OCI-LY7 (cell line): Measurements from ENCODE around the gene CD8B. TPM values are rescaled to one million over a fixed set of nuclear protein-coding genes. Genes with fewer than 3 reads are reported as not detected.

Experiments
- BruUV-seq: library from RNA; stranded (reverse); fragments of 400-500 nt; replicated peaks from 2 replicates; lab custom pipeline; 2021; lab: Mats Ljungman, UMichigan
- CTCF ChIA-PET: fragments of 300-600 bp; sonication (Branson Sonifier 250); formaldehyde crosslinking; loops from one replicate; lab custom pipeline; 2022; ENCODE audit warnings: antibody characterized with exemption; ENCODE audit not compliant: unreplicated experiment; lab: Charles Lee
- POLR2A ChIA-PET: fragments of 300-600 bp; sonication (Branson Sonifier 250); formaldehyde crosslinking; loops from one replicate; lab custom pipeline; 2022; ENCODE audit warnings: antibody characterized with exemption; lab: Charles Lee
- DNase-seq: peaks from one replicate; pipeline ENCODE4 v3.0.0-alpha.2; 2015; ENCODE audit warnings: low spot score
- H2AFZ ChIP-seq: fragments of 200-600 bp; sonication (generic), shearing (Covaris generic); 2 replicates; pipeline ENCODE4 v1.6.1; 2014; ENCODE audit warnings: mild to moderate bottlenecking, antibody characterized with exemption, low read length, moderate library complexity
- H3K27ac ChIP-seq: fragments of 200-600 bp; sonication (generic); 2 replicates; pipeline ENCODE4 v1.5.1; 2014; ENCODE audit warnings: mixed run types, low read depth, mild to moderate bottlenecking, moderate library complexity, low read length, inconsistent platforms; ENCODE audit not compliant: poor library complexity, severe bottlenecking
- H3K36me3 ChIP-seq: fragments of 200-600 bp; sonication (generic); 2 replicates; pipeline ENCODE4 v1.6.1; 2014; ENCODE audit warnings: mild to moderate bottlenecking, antibody characterized with exemption, low read length, moderate library complexity, mixed read lengths; ENCODE audit not compliant: insufficient read depth
- H3K4me1 ChIP-seq: fragments of 200-600 bp; sonication (generic); 2 replicates; pipeline ENCODE4 v1.5.1; 2014; ENCODE audit warnings: mild to moderate bottlenecking, low read length; ENCODE audit not compliant: insufficient read depth, poor library complexity, severe bottlenecking
- H3K4me2 ChIP-seq: fragments of 200-600 bp; sonication (generic); 2 replicates; pipeline ENCODE4 v1.6.1; 2014; ENCODE audit warnings: mild to moderate bottlenecking, low read length
- H3K4me3 ChIP-seq: fragments of 200-600 bp; sonication (generic); 2 replicates; pipeline ENCODE4 v1.5.1; 2014; ENCODE audit warnings: mild to moderate bottlenecking, low read depth, low read length; ENCODE audit not compliant: poor library complexity, severe bottlenecking
- H3K79me2 ChIP-seq: fragments of 200-600 bp; sonication (generic); 2 replicates; pipeline ENCODE4 v1.6.1; 2016; ENCODE audit warnings: low read depth, mild to moderate bottlenecking, low read length, moderate library complexity, mixed read lengths; ENCODE audit not compliant: insufficient read depth
- H3K9me2 ChIP-seq: fragments of 200-600 bp; sonication (generic); 2 replicates; pipeline ENCODE4 v1.6.1; 2016; ENCODE audit warnings: mild to moderate bottlenecking, low read length, mixed read lengths; ENCODE audit not compliant: insufficient read depth
- H3K9me3 ChIP-seq: fragments of 200-600 bp; sonication (generic); 2 replicates; pipeline ENCODE4 v1.6.1; 2014; ENCODE audit warnings: mild to moderate bottlenecking, mixed run types, low read length, mixed read lengths
- H4K20me1 ChIP-seq: fragments of 200-600 bp; sonication (generic); 2 replicates; pipeline ENCODE4 v1.6.1; 2014; ENCODE audit warnings: mild to moderate bottlenecking, antibody characterized with exemption, low read length, moderate library complexity, mixed read lengths; ENCODE audit not compliant: insufficient read depth
- CTCF ChIP-seq: fragments of 200-600 bp; sonication (generic); conservative IDR thresholded peaks from 2 replicates; pipeline ENCODE4 v1.5.1; 2014; ENCODE audit warnings: mild to moderate bottlenecking, antibody characterized with exemption, low read length, moderate library complexity, mixed read lengths
- EZH2phosphoT487 ChIP-seq: fragments of 200-600 bp; sonication (generic); IDR thresholded peaks from 2 replicates; pipeline ENCODE4 v1.6.1; 2018; ENCODE audit warnings: low read depth, borderline replicate concordance, mild to moderate bottlenecking, mixed run types, antibody characterized with exemption, low read length, moderate library complexity, mixed read lengths
- intact Hi-C: fragments of 100-400 bp; cut with micrococcal nuclease; formaldehyde crosslinking; loops from one replicate; pipeline ENCODE4 v1.10.0; 2022; ENCODE audit not compliant: unreplicated experiment
- total RNA-seq, 2 experiments: library from RNA; depleted of rRNA in 1 of 2; stranded (reverse); fragments of >200 nt in 1 of 2; shearing (Covaris generic) in 1 of 2; gene quantifications; 2 replicates each; pipeline ENCODE4 v1.2.3, GENCODE V29; 2014 to 2022

The CD8B gene
- total RNA-seq, 2 experiments from 2014 or later = not detected

DNA sequence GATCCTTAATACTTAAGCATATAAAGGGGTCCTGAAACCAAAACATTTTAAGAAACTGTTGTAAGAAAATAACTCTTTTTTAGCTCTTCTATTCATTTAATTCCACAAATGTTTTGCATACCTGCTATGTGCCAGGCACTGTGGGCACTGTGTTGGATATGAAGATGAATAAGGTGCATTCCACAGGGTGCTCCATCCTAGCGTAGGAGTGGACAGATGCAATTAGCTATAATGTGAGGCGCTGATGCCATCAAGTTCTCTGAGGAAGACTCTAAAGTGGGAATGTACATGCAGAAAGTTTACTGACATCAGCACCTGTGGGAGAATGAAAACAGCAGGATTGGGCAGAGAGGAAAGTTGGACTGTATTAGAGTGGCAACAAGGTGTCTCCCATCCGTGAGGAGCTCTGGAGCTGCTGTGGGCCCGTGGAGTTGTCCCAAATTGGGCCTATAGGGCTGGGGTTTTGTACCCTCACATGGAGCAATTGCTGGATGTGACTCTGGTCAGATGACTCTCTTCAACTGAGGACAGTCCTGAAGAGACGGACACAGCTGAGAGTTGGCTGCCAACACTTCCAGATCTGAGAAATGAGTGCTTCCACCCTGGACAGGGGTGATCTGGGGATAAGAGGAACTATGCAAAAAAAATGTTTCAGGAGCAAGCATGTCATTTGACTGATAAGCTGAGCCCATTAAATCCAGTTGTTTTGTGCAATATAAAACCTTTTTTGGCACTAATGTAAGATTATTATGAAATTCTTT, 93.3 kb downstream of the CD8B start:
- no peak for DNase-seq
- no peaks in the 10 kb centered on the region for H3K79me2 ChIP-seq
- peaks cover 74% of the 10 kb centered on the region for H3K36me3 ChIP-seq
- BruUV-seq = no TSS peak
- H3K4me2 ChIP-seq = no peak overlapping the region
- H3K9me2 ChIP-seq = no peaks in the 10 kb centered on the region
- ChIA-PET POLR2A (interaction anchor here (0.6 to 1.0 kb wide), 3 partner anchors 8 to 60 kb away, joined by 3 read pairs; no protein-coding TSS in a partner anchor), CTCF (no interaction called here)
- H3K4me3 ChIP-seq = no peak overlapping the region
- H3K27ac ChIP-seq = no peak overlapping the region
- H4K20me1 ChIP-seq = no peaks in the 10 kb centered on the region
- no peaks in the 10 kb centered on the region for H3K9me3 ChIP-seq
- H3K4me1 ChIP-seq = peaks cover 6% of the 10 kb centered on the region
- no peak overlapping the region for H2AFZ ChIP-seq
- intact Hi-C loops = no loop called here
- TF ChIP-seq CTCF (no peak), EZH2phosphoT487 (no peak)

Other genes starting within 250 kb of the CD8B start
- 11.8 and 12.9 TPM in 2 replicates for gene RNF103, start 238.0 kb downstream of the CD8B start, total RNA-seq (2014; rRNA removed; shearing (Covaris generic))
- gene RNF103, start 238.0 kb downstream of the CD8B start, total RNA-seq (2022) = 17.2 and 18.4 TPM in 2 replicates
- gene RMND5A, start 141.6 kb downstream of the CD8B start, total RNA-seq (2014; rRNA removed; shearing (Covaris generic)) = 55.2 and 60.6 TPM in 2 replicates
- gene RMND5A, start 141.6 kb downstream of the CD8B start, total RNA-seq (2022) = 62.7 and 73.7 TPM in 2 replicates
- gene CD8A, start 71.0 kb downstream of the CD8B start, total RNA-seq (2014; rRNA removed; shearing (Covaris generic)) = not detected in 2 replicates
- not detected in 2 replicates for gene CD8A, start 71.0 kb downstream of the CD8B start, total RNA-seq (2022)
- 0.13 and 0.49 TPM in 2 replicates for gene RGPD1, start 80.2 kb upstream of the CD8B start, total RNA-seq (2014; rRNA removed; shearing (Covaris generic))
- 0.67 and 0.70 TPM in 2 replicates for gene RGPD1, start 80.2 kb upstream of the CD8B start, total RNA-seq (2022)
- gene PLGLB1, start 160.0 kb upstream of the CD8B start, total RNA-seq (2014; rRNA removed; shearing (Covaris generic)) = 1.8 and 3.3 TPM in 2 replicates
- 3.6 and 3.9 TPM in 2 replicates for gene PLGLB1, start 160.0 kb upstream of the CD8B start, total RNA-seq (2022)